OCI-LY7 (cell line): ENCODE results near the gene RFESD. TPM values are rescaled to one million over a fixed set of nuclear protein-coding genes. Genes with fewer than 3 reads are reported as not detected.

Source experiments
- BruUV-seq: library from RNA; stranded (reverse); fragments of 400-500 nt; replicated peaks from 2 replicates; lab custom pipeline; 2021; lab: Mats Ljungman, UMichigan
- CTCF ChIA-PET: fragments of 300-600 bp; sonication (Branson Sonifier 250); formaldehyde crosslinking; loops from one replicate; lab custom pipeline; 2022; ENCODE audit warnings: antibody characterized with exemption; ENCODE audit not compliant: unreplicated experiment; lab: Charles Lee
- POLR2A ChIA-PET: fragments of 300-600 bp; sonication (Branson Sonifier 250); formaldehyde crosslinking; loops from one replicate; lab custom pipeline; 2022; ENCODE audit warnings: antibody characterized with exemption; lab: Charles Lee
- DNase-seq: peaks from one replicate; pipeline ENCODE4 v3.0.0-alpha.2; 2015; ENCODE audit warnings: low spot score
- H2AFZ ChIP-seq: fragments of 200-600 bp; sonication (generic), shearing (Covaris generic); 2 replicates; pipeline ENCODE4 v1.6.1; 2014; ENCODE audit warnings: mild to moderate bottlenecking, antibody characterized with exemption, low read length, moderate library complexity
- H3K27ac ChIP-seq: fragments of 200-600 bp; sonication (generic); 2 replicates; pipeline ENCODE4 v1.5.1; 2014; ENCODE audit warnings: mixed run types, low read depth, mild to moderate bottlenecking, moderate library complexity, low read length, inconsistent platforms; ENCODE audit not compliant: poor library complexity, severe bottlenecking
- H3K36me3 ChIP-seq: fragments of 200-600 bp; sonication (generic); 2 replicates; pipeline ENCODE4 v1.6.1; 2014; ENCODE audit warnings: mild to moderate bottlenecking, antibody characterized with exemption, low read length, moderate library complexity, mixed read lengths; ENCODE audit not compliant: insufficient read depth
- H3K4me1 ChIP-seq: fragments of 200-600 bp; sonication (generic); 2 replicates; pipeline ENCODE4 v1.5.1; 2014; ENCODE audit warnings: mild to moderate bottlenecking, low read length; ENCODE audit not compliant: insufficient read depth, poor library complexity, severe bottlenecking
- H3K4me2 ChIP-seq: fragments of 200-600 bp; sonication (generic); 2 replicates; pipeline ENCODE4 v1.6.1; 2014; ENCODE audit warnings: mild to moderate bottlenecking, low read length
- H3K4me3 ChIP-seq: fragments of 200-600 bp; sonication (generic); 2 replicates; pipeline ENCODE4 v1.5.1; 2014; ENCODE audit warnings: mild to moderate bottlenecking, low read depth, low read length; ENCODE audit not compliant: poor library complexity, severe bottlenecking
- H3K79me2 ChIP-seq: fragments of 200-600 bp; sonication (generic); 2 replicates; pipeline ENCODE4 v1.6.1; 2016; ENCODE audit warnings: low read depth, mild to moderate bottlenecking, low read length, moderate library complexity, mixed read lengths; ENCODE audit not compliant: insufficient read depth
- H3K9me2 ChIP-seq: fragments of 200-600 bp; sonication (generic); 2 replicates; pipeline ENCODE4 v1.6.1; 2016; ENCODE audit warnings: mild to moderate bottlenecking, low read length, mixed read lengths; ENCODE audit not compliant: insufficient read depth
- H3K9me3 ChIP-seq: fragments of 200-600 bp; sonication (generic); 2 replicates; pipeline ENCODE4 v1.6.1; 2014; ENCODE audit warnings: mild to moderate bottlenecking, mixed run types, low read length, mixed read lengths
- H4K20me1 ChIP-seq: fragments of 200-600 bp; sonication (generic); 2 replicates; pipeline ENCODE4 v1.6.1; 2014; ENCODE audit warnings: mild to moderate bottlenecking, antibody characterized with exemption, low read length, moderate library complexity, mixed read lengths; ENCODE audit not compliant: insufficient read depth
- CTCF ChIP-seq: fragments of 200-600 bp; sonication (generic); conservative IDR thresholded peaks from 2 replicates; pipeline ENCODE4 v1.5.1; 2014; ENCODE audit warnings: mild to moderate bottlenecking, antibody characterized with exemption, low read length, moderate library complexity, mixed read lengths
- EZH2phosphoT487 ChIP-seq: fragments of 200-600 bp; sonication (generic); IDR thresholded peaks from 2 replicates; pipeline ENCODE4 v1.6.1; 2018; ENCODE audit warnings: low read depth, borderline replicate concordance, mild to moderate bottlenecking, mixed run types, antibody characterized with exemption, low read length, moderate library complexity, mixed read lengths
- intact Hi-C: fragments of 100-400 bp; cut with micrococcal nuclease; formaldehyde crosslinking; loops from one replicate; pipeline ENCODE4 v1.10.0; 2022; ENCODE audit not compliant: unreplicated experiment
- total RNA-seq, 2 experiments: library from RNA; depleted of rRNA in 1 of 2; stranded (reverse); fragments of >200 nt in 1 of 2; shearing (Covaris generic) in 1 of 2; gene quantifications; 2 replicates each; pipeline ENCODE4 v1.2.3, GENCODE V29; 2014 to 2022

RFESD gene
- total RNA-seq, 2 experiments from 2014 or later = 7.6 TPM

GRCh38 chr5:95600557-95600956 lies 46.0 kb upstream of the RFESD start:
- ChIA-PET CTCF (no interaction called here), POLR2A (interaction anchor here (0.6 kb wide), 1 partner anchor 141 kb away, joined by 4 read pairs; no protein-coding TSS in a partner anchor)
- H3K79me2 ChIP-seq = no peaks in the 10 kb centered on the region
- no peak overlapping the region for H3K4me3 ChIP-seq
- no peak overlapping the region for H3K27ac ChIP-seq
- H3K9me3 ChIP-seq = no peaks in the 10 kb centered on the region
- no TSS peak for BruUV-seq
- no peak overlapping the region for H2AFZ ChIP-seq
- H3K36me3 ChIP-seq = 0 out of 2 replicates have a peak, but pooled peaks cover 3% of the 10 kb centered on the region
- H3K4me2 ChIP-seq = no peak overlapping the region
- H3K9me2 ChIP-seq = no peaks in the 10 kb centered on the region
- H4K20me1 ChIP-seq = no peaks in the 10 kb centered on the region
- TF ChIP-seq CTCF = no peak
- TF ChIP-seq EZH2phosphoT487 = no peak
- intact Hi-C loops = no loop called here
- H3K4me1 ChIP-seq = no peaks in the 10 kb centered on the region
- no peak for DNase-seq

- Histone ChIP-seq H3K4me2 (no peak overlapping the region), H4K20me1 (no peaks in the 10 kb centered on the region), H3K36me3 (0 out of 2 replicates have a peak, but pooled peaks cover 3% of the 10 kb centered on the region), H3K9me2 (no peaks in the 10 kb centered on the region), H3K4me1 (no peaks in the 10 kb centered on the region), H3K9me3 (no peaks in the 10 kb centered on the region), H3K27ac (no peak overlapping the region), H2AFZ (no peak overlapping the region), H3K79me2 (no peaks in the 10 kb centered on the region), H3K4me3 (no peak overlapping the region)
- BruUV-seq = no TSS peak
- TF ChIP-seq EZH2phosphoT487 (no peak), CTCF (no peak)
- ChIA-PET POLR2A (interaction anchor here (1.2 kb wide), 1 partner anchor 17 kb away, joined by 3 read pairs; no protein-coding TSS in a partner anchor), CTCF (no interaction called here)
- DNase-seq = no peak
- intact Hi-C loops = no loop called here
These were observed 40.8 kb upstream of the RFESD start for GRCh38 chr5:95605786-95606185.

GRCh38 chr5:95606419-95606818 lies 40.2 kb upstream of the RFESD start:
- ChIA-PET CTCF (no interaction called here), POLR2A (interaction anchor here (1.2 kb wide), 1 partner anchor 16 kb away, joined by 3 read pairs; no protein-coding TSS in a partner anchor)
- H3K79me2 ChIP-seq = no peaks in the 10 kb centered on the region
- no peaks in the 10 kb centered on the region for H4K20me1 ChIP-seq
- H3K4me3 ChIP-seq = no peak overlapping the region
- no peak for TF ChIP-seq CTCF
- no peak for TF ChIP-seq EZH2phosphoT487
- BruUV-seq = no TSS peak
- H3K4me1 ChIP-seq = no peaks in the 10 kb centered on the region
- H3K36me3 ChIP-seq = 0 out of 2 replicates have a peak, but pooled peaks cover 3% of the 10 kb centered on the region
- intact Hi-C loops = no loop called here
- H3K4me2 ChIP-seq = no peak overlapping the region
- no peak overlapping the region for H3K27ac ChIP-seq
- DNase-seq = no peak
- no peaks in the 10 kb centered on the region for H3K9me3 ChIP-seq
- H3K9me2 ChIP-seq = no peaks in the 10 kb centered on the region
- H2AFZ ChIP-seq = no peak overlapping the region
